ENCODE measurements around the gene MAPK8IP3.

GRCh38 chr16:1729026-1729425 lies 23.0 kb downstream of the MAPK8IP3 start:
- TF ChIP-seq, protein P1, sequence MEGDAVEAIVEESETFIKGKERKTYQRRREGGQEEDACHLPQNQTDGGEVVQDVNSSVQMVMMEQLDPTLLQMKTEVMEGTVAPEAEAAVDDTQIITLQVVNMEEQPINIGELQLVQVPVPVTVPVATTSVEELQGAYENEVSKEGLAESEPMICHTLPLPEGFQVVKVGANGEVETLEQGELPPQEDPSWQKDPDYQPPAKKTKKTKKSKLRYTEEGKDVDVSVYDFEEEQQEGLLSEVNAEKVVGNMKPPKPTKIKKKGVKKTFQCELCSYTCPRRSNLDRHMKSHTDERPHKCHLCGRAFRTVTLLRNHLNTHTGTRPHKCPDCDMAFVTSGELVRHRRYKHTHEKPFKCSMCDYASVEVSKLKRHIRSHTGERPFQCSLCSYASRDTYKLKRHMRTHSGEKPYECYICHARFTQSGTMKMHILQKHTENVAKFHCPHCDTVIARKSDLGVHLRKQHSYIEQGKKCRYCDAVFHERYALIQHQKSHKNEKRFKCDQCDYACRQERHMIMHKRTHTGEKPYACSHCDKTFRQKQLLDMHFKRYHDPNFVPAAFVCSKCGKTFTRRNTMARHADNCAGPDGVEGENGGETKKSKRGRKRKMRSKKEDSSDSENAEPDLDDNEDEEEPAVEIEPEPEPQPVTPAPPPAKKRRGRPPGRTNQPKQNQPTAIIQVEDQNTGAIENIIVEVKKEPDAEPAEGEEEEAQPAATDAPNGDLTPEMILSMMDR (IDR thresholded peaks at IDR 0.05): no peak
- TF ChIP-seq EZH2phosphoT487 (IDR thresholded peaks at IDR 0.05) (no peak), EZH2 (IDR thresholded peaks at IDR 0.05) (no peak)

All from neural progenitor cell (in vitro differentiated cells).